ENCODE data around the gene EIF2AK2.

EIF2AK2 gene

DNA sequence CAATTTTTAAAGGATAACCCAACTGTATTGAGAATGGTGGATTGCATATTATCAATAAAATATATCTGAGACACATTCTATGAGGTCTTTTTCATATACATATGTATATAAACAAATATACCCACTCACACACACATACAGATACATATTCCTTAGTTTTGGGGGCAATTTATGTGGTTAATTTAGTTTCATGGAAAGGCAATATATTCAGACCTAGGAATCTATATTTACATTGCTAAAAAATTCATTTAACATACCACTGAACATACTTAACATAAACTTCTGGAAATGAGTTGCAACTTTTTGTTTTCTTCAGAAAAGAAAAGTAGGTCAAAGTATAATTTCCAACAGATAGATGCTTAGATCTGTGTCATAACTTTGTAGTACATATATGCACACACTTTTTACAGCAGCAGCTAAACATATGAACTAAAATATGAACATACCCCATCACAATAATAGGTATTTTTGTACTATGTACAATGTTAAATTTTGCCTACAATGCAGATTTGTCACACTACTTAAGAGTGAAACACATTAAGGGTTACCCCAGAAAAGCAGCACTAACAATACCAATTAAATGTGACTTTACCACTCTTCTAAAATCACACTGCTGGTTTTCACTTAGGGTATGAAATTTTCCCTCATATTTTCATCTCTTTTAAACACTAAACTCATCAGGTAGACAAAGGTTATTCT is 95.6 kb downstream of the EIF2AK2 start:
- Histone ChIP-seq H3K27ac (no peak overlapping the region), H3K27me3 (replicated peaks) (no peaks in the 10 kb centered on the region), H3K4me3 (ENCODE audit: low read depth, low read length) (no peak overlapping the region), H3K36me3 (replicated peaks) (peaks cover 48% of the 10 kb centered on the region)
- in situ Hi-C loops (cut with HindIII; ENCODE audit: low pct_ligation_motif_present, low sequenced_read_pairs), result no loop called here
- TF ChIP-seq, protein P1, sequence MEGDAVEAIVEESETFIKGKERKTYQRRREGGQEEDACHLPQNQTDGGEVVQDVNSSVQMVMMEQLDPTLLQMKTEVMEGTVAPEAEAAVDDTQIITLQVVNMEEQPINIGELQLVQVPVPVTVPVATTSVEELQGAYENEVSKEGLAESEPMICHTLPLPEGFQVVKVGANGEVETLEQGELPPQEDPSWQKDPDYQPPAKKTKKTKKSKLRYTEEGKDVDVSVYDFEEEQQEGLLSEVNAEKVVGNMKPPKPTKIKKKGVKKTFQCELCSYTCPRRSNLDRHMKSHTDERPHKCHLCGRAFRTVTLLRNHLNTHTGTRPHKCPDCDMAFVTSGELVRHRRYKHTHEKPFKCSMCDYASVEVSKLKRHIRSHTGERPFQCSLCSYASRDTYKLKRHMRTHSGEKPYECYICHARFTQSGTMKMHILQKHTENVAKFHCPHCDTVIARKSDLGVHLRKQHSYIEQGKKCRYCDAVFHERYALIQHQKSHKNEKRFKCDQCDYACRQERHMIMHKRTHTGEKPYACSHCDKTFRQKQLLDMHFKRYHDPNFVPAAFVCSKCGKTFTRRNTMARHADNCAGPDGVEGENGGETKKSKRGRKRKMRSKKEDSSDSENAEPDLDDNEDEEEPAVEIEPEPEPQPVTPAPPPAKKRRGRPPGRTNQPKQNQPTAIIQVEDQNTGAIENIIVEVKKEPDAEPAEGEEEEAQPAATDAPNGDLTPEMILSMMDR (IDR thresholded peaks at IDR 0.05; ENCODE audit: low read depth, low read length, missing control alignments), result no peak
- no peak for DNase-seq

DNA sequence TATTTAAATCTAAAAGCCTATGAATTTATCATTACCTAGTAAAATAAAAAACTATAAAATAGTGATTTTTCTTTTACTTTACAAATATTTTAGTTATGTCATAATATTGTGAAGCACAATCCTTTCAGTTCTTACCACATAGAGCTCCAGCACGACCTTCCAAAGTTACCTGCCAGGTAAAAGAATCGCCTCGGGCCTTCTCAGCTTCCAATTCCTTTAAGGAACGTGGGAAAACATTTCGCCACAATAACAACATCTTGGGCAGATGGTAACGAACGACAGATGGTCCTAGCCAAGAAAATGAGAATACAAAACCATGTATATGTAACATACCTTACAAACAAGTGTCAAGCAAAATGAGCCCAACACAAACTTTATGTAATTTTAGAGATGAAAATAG is 96.3 kb downstream of the EIF2AK2 start:
- Histone ChIP-seq H3K27ac (no peak overlapping the region), H3K36me3 (replicated peaks) (peaks cover 48% of the 10 kb centered on the region), H3K4me3 (ENCODE audit: low read depth, low read length) (no peak overlapping the region), H3K27me3 (replicated peaks) (no peaks in the 10 kb centered on the region)
- in situ Hi-C loops (cut with HindIII; ENCODE audit: low pct_ligation_motif_present, low sequenced_read_pairs), result no loop called here
- DNase-seq, result no peak
- TF ChIP-seq, protein P1 (IDR thresholded peaks at IDR 0.05; ENCODE audit: low read depth, low read length, missing control alignments), result no peak

DNA sequence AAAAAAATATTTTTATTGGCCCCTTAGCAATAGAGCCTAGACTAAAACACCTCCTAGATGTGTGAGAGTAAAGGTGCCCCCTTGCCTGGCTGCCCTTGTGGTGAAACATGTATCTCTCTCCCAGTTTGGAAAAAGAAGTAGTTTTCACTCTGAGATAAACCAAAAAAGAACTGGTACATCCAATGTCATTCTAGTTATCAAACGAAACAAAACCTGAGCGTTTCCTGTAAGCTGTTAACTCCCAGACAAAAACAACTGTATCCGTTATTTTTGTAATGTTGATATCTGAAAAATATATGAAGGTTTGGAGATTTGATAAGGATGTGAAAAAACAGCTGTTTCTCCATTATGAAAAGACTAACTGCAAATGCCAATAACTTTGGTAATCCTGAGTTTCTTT is 96.9 kb downstream of the EIF2AK2 start:
- no peak for DNase-seq
- no peaks in the 10 kb centered on the region for H3K27me3 ChIP-seq (replicated peaks)
- H3K27ac ChIP-seq, result no peak overlapping the region
- H3K4me3 ChIP-seq (ENCODE audit: low read depth, low read length), result no peak overlapping the region
- TF ChIP-seq, protein P1 (IDR thresholded peaks at IDR 0.05; ENCODE audit: low read depth, low read length, missing control alignments), result no peak
- in situ Hi-C loops (cut with HindIII; ENCODE audit: low pct_ligation_motif_present, low sequenced_read_pairs), result no loop called here
- H3K36me3 ChIP-seq (replicated peaks), result peaks cover 46% of the 10 kb centered on the region

DNA sequence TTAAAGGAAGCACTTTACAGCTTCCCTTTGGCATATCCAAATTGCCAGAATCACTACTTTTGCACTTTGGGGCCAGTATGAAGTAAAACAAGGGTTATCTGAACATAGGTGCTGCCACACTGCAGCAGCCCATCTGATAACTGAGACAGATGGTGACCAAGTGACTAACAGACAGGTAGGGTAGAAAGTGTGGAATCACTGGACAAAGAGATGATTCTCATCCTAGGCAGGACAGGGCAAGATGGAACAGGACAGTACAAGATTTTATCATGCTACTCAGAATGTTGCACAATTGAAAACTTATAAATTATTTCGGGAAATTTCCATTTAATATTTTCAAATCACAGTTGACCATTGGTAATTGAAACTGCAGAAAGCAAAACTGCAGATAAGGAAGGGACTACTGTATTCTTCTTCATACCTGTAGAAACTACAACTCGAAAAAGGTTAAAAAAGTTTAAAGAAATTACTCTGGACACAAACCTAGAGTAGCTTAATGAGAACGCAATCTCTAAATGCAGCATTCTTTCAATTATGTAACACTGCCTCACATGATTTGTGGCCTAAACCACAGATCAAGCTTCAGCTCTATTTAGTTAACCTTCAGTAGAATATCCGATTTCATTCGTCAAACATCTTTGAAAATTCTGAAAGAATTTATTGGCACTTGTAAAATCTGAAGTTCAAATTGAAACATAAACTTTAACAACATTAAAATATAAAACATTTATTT is 104.0 kb downstream of the EIF2AK2 start:
- TF ChIP-seq, protein P1 (IDR thresholded peaks at IDR 0.05; ENCODE audit: low read depth, low read length, missing control alignments), result no peak
- in situ Hi-C loops (cut with HindIII; ENCODE audit: low pct_ligation_motif_present, low sequenced_read_pairs), result no loop called here
- no peak for DNase-seq
- H3K27ac ChIP-seq, result no peak overlapping the region
- no peak overlapping the region for H3K4me3 ChIP-seq (ENCODE audit: low read depth, low read length)
- no peaks in the 10 kb centered on the region for H3K27me3 ChIP-seq (replicated peaks)
- peaks cover 33% of the 10 kb centered on the region for H3K36me3 ChIP-seq (replicated peaks)
